RWPE1 (cell line): ENCODE results near the gene MCOLN3.

Experiments used
- CTCF ChIA-PET: fragments of 350-600 bp; sonication (Branson Sonifier 250); formaldehyde crosslinking; extraction: SDS; loops from one replicate; lab custom pipeline; 2021; lab: Yijun Ruan, JAX
- POLR2A ChIA-PET: fragments of 400-600 bp; formaldehyde crosslinking; extraction: SDS; loops from one replicate; lab custom pipeline; 2020; ENCODE audit warnings: antibody characterized with exemption; ENCODE audit not compliant: low non-redundant PET; lab: Yijun Ruan, JAX
- DNase-seq: peaks from one replicate; pipeline ENCODE4 v3.0.0; 2012; ENCODE audit warnings: low spot score
- H3K27ac ChIP-seq: fragments of 450-650 bp; 2 replicates; pipeline ENCODE4 v1.5.1; 2017
- CTCF ChIP-seq: fragments of 450-650 bp; conservative IDR thresholded peaks from 2 replicates; pipeline ENCODE4 v1.5.1; 2017; ENCODE audit warnings: low read depth, mild to moderate bottlenecking

The MCOLN3 gene

DNA sequence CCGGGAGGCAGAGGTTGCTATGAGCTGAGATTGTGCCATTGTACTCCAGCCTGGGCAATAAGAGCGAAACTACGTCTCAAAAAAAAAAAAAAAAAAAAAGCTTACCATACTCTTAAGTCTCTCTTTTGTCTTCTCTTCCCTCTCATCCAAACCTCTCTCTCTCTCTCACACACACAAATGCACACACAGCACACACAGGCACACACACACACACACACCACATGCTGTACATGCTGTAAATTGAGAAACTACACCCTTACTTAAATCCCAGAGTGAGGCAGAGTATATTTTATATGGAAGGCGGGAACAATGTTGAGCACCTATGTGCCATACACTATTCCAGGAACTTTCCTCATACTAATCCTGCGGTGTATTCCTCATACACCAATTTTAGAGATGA is 6.5 kb downstream of the MCOLN3 start:
- no peak for TF ChIP-seq CTCF
- DNase-seq, result no peak
- no peak overlapping the region for H3K27ac ChIP-seq
- POLR2A ChIA-PET, result no interaction called here
- CTCF ChIA-PET, result no interaction called here

GRCh38 chr1:85033221-85033620 is 15.1 kb downstream of the MCOLN3 start:
- no peak for TF ChIP-seq CTCF
- H3K27ac ChIP-seq, result no peak overlapping the region
- no peak for DNase-seq
- ChIA-PET POLR2A (no interaction called here), CTCF (interaction anchor here (0.7 kb wide), 1 partner anchor 216 kb away, joined by 3 read pairs; no protein-coding TSS in a partner anchor)

GRCh38 chr1:85030536-85030935 is 17.8 kb downstream of the MCOLN3 start:
- ChIA-PET CTCF (no interaction called here), POLR2A (no interaction called here)
- TF ChIP-seq CTCF, result no peak

DNA sequence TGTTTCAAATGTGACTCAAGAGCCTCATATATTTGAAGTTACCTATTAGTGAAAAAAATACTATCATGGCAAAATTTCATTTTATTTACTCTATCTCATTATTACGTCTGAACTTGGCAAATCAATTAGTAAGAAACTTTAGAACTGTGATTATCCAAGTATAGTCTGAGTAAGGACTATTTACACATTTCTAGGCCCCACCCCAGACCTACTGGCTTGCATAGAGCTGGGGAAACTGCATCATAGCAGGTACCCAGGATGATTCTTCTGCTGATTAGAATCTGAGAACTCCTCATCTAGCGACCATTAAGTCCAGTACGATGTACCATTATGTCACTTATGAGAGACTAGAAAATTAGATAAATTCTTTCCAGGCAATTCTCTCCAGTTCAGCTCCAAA is 20.1 kb downstream of the MCOLN3 start:
- CTCF ChIA-PET, result interaction anchor here (0.6 to 1.1 kb wide), 4 partner anchors 9 to 83 kb away, joined by 4 read pairs; no protein-coding TSS in a partner anchor
- POLR2A ChIA-PET, result no interaction called here
- DNase-seq, result no peak
- TF ChIP-seq CTCF, result no peak
- H3K27ac ChIP-seq, result no peak overlapping the region

More at GRCh38 chr1:85030536-85030935, 17.8 kb downstream of the MCOLN3 start:
- no peak overlapping the region for H3K27ac ChIP-seq
- DNase-seq, result no peak

GRCh38 chr1:85027242-85027983 is 20.9 kb downstream of the MCOLN3 start:
- no peak overlapping the region for H3K27ac ChIP-seq
- ChIA-PET CTCF (interaction anchor here (0.9 to 1.1 kb wide), 4 partner anchors 9 to 82 kb away, joined by 3 to 4 read pairs (median 4); no protein-coding TSS in a partner anchor), POLR2A (no interaction called here)
- no peak for TF ChIP-seq CTCF
- DNase-seq, result no peak

- CTCF ChIA-PET, result no interaction called here
- DNase-seq, result no peak
- no peak for TF ChIP-seq CTCF
- POLR2A ChIA-PET, result no interaction called here
- no peak overlapping the region for H3K27ac ChIP-seq
Measured at GRCh38 chr1:85025940-85026339, 22.4 kb downstream of the MCOLN3 start.
